Spleen (tissue), 11 donors: ENCODE data around the gene USP37. TPM values are rescaled to one million over a fixed set of nuclear protein-coding genes. Genes with fewer than 3 reads are reported as not detected.

Source experiments
- DNase-seq: peaks from one replicate; pipeline ENCODE4 v3.0.0-alpha.2; 2020
- H3K27ac ChIP-seq, 8 donors: fragments of 200-600 bp; sonication (generic) in 7 of 8; 1 replicate in 4 of 8; 2 replicates in 4 of 8; pipeline versions ENCODE4 v1.5.0 to v1.8.0; 2016 to 2021; ENCODE audit warnings: inconsistent platforms in 4 of 8, mild to moderate bottlenecking in 4 of 8, moderate library complexity in 1 of 8
- H3K27me3 ChIP-seq, 7 donors: fragments of 200-600 bp; sonication (generic) in 6 of 7; replicated peaks in 1 of 7; 1 replicate in 4 of 7; 2 replicates in 3 of 7; pipeline versions ENCODE4 v1.5.0 to v1.8.0; 2016 to 2021; ENCODE audit warnings: inconsistent platforms in 3 of 7, mild to moderate bottlenecking in 1 of 7
- H3K36me3 ChIP-seq, 6 donors: fragments of 200-600 bp; sonication (generic) in 5 of 6; 1 replicate in 4 of 6; 2 replicates in 2 of 6; pipeline versions ENCODE4 v1.5.0 to v1.8.0; 2016 to 2021; ENCODE audit warnings: inconsistent platforms in 2 of 6
- H3K4me1 ChIP-seq, 6 donors: fragments of 200-600 bp; sonication (generic) in 5 of 6; 1 replicate in 3 of 6; 2 replicates in 3 of 6; pipeline versions ENCODE4 v1.5.0 to v1.8.0; 2016 to 2021; ENCODE audit warnings: inconsistent platforms in 3 of 6
- H3K4me3 ChIP-seq, 8 donors: fragments of 200-600 bp; sonication (generic) in 7 of 8; 1 replicate in 4 of 8; 2 replicates in 4 of 8; pipeline versions ENCODE4 v1.5.0 to v1.8.0; 2016 to 2021; ENCODE audit warnings: inconsistent platforms in 4 of 8, mild to moderate bottlenecking in 4 of 8, moderate library complexity in 2 of 8
- H3K9me3 ChIP-seq, 8 donors: fragments of 200-600 bp; sonication (generic) in 7 of 8; 1 replicate in 4 of 8; 2 replicates in 4 of 8; pipeline versions ENCODE4 v1.5.0 to v1.8.0; 2016 to 2021; ENCODE audit warnings: inconsistent platforms in 4 of 8
- POLR2A ChIP-seq, 3 donors: fragments of 450-650 bp; IDR thresholded peaks; one replicate each; pipeline ENCODE4 v1.5.1; 2017; ENCODE audit warnings: antibody characterized with exemption in 3 of 3, mild to moderate bottlenecking in 1 of 3
- POLR2AphosphoS5 ChIP-seq, 3 donors: sonication (generic); formaldehyde crosslinking; IDR thresholded peaks; one replicate each; pipeline ENCODE4 v1.5.1; 2017; ENCODE audit warnings: antibody characterized with exemption in 3 of 3
- WGBS, 5 donors: extraction: QIAGEN DNeasy Blood & Tissue Kit in 3 of 5; methylation state at CpG; one replicate each; pipeline versions ENCODE4 v1.1.5 to v1.1.7; 2013 to 2018; 5-methylcytosine and 5-hydroxymethylcytosine counted together
- intact Hi-C: fragments of 100-400 bp; cut with DNase I; formaldehyde crosslinking; loops from one replicate; pipeline ENCODE4 v1.15.0; 2023; ENCODE audit warnings: low total_unique reads
- polyA plus RNA-seq, 3 donors: library from polyadenylated mRNA; stranded (reverse); fragments of 200-250 nt; gene quantifications; one replicate each; pipeline ENCODE4 v1.2.1, GENCODE V29; 2013
- total RNA-seq, 7 donors: library from RNA; depleted of rRNA in 3 of 7; stranded (reverse); fragments of >200 nt in 3 of 7; fragmentation: NEBNext Ultra II Directional in 4 of 7; extraction: Animal tissue kit (Norgen Biotek cat#: 25700) in 4 of 7; gene quantifications; one replicate each; pipeline versions ENCODE4 v1.1.0 to v1.2.1, GENCODE V29; 2016 to 2021
- TF ChIP-seq, protein P1 (sequence below), 11 experiments: fragments of 200-600 bp in 7 of 11; fragments of 450-650 bp in 4 of 11; sonication (generic) in 4 of 11; IDR thresholded peaks in 8 of 11; conservative IDR thresholded peaks in 3 of 11; 1 replicate in 7 of 11; 2 replicates in 4 of 11; pipeline versions ENCODE4 v1.4.0 to v1.8.0; 2016 to 2021; ENCODE audit warnings: antibody characterized with exemption in 11 of 11, inconsistent platforms in 4 of 11, mild to moderate bottlenecking in 1 of 11
- donor health status: healthy with polysubstance abuse.
- donor health status: DM: no; HTN: no; CAD: no; lungs with moderate emphysema.
- donor health status: DM: no; HTN: no; CAD: no.
- donor health status: Bipolar disorder and iron deficiency.
- donor health status: healthy.
- donor health status: DM: no; HTN: no; CAD: no.
- donor health status: DM: yes; HTN: yes; CAD: no.

Gene USP37
- total and polyA plus RNA-seq, 10 donors: 1.8 to 19.2 (median 14.1) TPM

DNA sequence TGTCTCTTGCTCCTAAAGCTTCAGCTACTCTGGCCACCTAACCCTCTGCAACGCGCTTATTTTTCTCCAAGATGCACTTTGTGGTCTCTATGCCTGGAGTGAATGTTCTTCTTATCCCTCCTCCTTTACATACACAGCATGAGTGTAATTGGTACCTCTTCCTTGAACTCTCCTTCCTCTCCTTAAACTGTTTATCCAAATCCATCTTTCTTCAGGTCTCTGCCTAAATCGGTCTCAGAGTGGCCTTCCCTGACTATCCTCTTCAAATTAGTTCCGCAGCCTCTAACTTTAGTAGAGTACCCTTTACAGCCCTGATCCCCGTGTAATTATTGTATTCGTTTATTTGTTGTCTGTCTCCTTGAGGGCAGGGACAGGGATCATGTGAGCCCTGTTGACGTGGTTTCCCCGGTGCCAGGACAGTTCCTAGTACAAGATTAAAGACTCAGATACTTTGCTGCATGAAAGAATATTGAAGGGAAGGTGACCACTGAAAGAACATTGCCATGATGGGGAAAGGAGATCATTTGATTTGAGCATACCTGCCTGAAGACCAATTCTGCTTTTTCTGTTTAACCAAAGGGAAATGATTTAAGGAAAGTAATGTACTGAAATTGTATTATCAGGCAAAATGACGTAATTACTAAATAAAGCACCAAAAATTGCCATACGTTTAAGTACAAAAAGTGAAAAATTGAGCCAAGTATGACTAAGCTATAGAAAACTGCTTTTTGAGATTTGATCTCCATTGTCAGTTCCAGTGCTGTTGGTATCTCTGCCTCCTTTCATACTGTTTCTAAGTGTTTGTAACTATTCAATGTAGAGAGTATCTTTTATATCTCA lies 1.7 kb upstream of the USP37 start:
- Histone ChIP-seq H3K27ac (peak overlapping the region; percentile 89 to 97 (median 95)), H3K4me3 (peak overlapping the region; percentile 52 to 93 (median 84)), H3K27me3 (no peaks in the 10 kb centered on the region), H3K4me1 (peaks cover 29 to 88% (median 64%) of the 10 kb centered on the region in 6 donors), H3K36me3 (peaks cover 0 to 41% (median 16%) of the 10 kb centered on the region in 6 donors), H3K9me3 (no peaks in the 10 kb centered on the region)
- intact Hi-C loops: loop anchor here (10.0 kb wide), 1 partner anchor 165 kb away; no protein-coding TSS in a partner anchor
- no peak for DNase-seq
- WGBS, 5 donors: 7 to 10% (median 8%) methylated on average over 10 of the region's 10 CpGs
- TF ChIP-seq POLR2AphosphoS5 (IDR thresholded peaks at IDR 0.05): peak in 1 of 3 donors; percentile 45
- TF ChIP-seq, protein P1, sequence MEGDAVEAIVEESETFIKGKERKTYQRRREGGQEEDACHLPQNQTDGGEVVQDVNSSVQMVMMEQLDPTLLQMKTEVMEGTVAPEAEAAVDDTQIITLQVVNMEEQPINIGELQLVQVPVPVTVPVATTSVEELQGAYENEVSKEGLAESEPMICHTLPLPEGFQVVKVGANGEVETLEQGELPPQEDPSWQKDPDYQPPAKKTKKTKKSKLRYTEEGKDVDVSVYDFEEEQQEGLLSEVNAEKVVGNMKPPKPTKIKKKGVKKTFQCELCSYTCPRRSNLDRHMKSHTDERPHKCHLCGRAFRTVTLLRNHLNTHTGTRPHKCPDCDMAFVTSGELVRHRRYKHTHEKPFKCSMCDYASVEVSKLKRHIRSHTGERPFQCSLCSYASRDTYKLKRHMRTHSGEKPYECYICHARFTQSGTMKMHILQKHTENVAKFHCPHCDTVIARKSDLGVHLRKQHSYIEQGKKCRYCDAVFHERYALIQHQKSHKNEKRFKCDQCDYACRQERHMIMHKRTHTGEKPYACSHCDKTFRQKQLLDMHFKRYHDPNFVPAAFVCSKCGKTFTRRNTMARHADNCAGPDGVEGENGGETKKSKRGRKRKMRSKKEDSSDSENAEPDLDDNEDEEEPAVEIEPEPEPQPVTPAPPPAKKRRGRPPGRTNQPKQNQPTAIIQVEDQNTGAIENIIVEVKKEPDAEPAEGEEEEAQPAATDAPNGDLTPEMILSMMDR (IDR thresholded peaks at IDR 0.05 in 8 of 11, conservative IDR thresholded peaks at IDR 0.05 in 3 of 11): no peak

DNA sequence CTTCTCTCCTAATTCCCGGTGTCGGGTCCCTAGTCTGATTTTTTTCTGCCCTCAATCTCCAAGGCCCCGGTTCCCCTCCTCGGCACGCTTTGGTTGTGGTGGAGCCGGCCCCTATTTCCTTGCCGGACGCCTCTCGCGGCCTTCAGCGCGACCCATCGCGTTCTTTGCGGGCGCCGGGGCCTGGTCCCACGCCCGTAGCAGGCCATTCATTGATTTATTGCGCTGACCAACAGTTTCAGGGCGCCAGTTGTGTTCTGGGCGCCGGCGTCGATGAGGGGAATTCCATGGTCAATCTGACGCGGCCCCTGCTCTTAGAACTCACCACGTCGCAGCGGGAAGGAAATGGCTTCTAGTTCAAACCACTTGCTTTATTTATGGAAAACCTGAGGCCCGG lies 884 bp upstream of the USP37 start:
- TF ChIP-seq, protein P1 (IDR thresholded peaks at IDR 0.05 in 8 of 11, conservative IDR thresholded peaks at IDR 0.05 in 3 of 11): no peak
- TF ChIP-seq POLR2A (IDR thresholded peaks at IDR 0.05): no peak
- TF ChIP-seq POLR2AphosphoS5 (IDR thresholded peaks at IDR 0.05): peak in 2 of 3 donors; percentile 0 to 5
- WGBS, 5 donors: 0% methylated on average over 30 to 31 of the region's 31 CpGs
- intact Hi-C loops: loop anchor here (10.0 kb wide), 1 partner anchor 164 kb away; no protein-coding TSS in a partner anchor

DNA sequence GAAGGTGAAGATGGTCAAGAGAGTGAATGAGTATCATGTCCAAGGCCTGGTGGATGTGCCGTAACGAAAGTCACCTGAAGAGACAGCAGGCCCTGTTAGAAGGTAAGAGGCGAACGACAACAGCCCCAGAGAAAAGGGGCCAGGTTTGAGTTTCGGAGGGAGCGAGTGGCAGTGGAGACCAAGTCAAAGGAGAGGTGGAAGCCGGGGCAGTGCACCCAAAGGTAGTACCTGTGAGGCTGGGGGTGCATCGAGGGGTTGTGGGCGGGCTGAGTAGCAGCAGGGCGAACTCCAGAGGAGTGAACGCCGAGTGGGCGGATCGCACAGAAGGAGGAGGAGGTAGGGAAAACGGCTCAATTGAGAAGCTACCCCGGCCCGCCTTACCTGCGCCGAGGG lies 358 bp downstream of the USP37 start:
- peaks cover 0 to 29% (median 9%) of the 10 kb centered on the region in 6 donors for H3K36me3 ChIP-seq

More for the DNA sequence above, 884 bp upstream of the USP37 start:
- no peaks in the 10 kb centered on the region for H3K9me3 ChIP-seq
- H3K27ac ChIP-seq: peak overlapping the region; percentile 89 to 97 (median 95)
- peaks cover 0 to 32% (median 11%) of the 10 kb centered on the region in 6 donors for H3K36me3 ChIP-seq
- no peaks in the 10 kb centered on the region for H3K27me3 ChIP-seq
- peak; percentile 91 for DNase-seq
- peak overlapping the region; percentile 52 to 93 (median 84) for H3K4me3 ChIP-seq
- H3K4me1 ChIP-seq: peaks cover 29 to 88% (median 58%) of the 10 kb centered on the region in 6 donors

More for the DNA sequence above, 358 bp downstream of the USP37 start:
- peak overlapping the region; percentile 52 to 93 (median 84) for H3K4me3 ChIP-seq
- H3K9me3 ChIP-seq: no peaks in the 10 kb centered on the region
- intact Hi-C loops: loop anchor here (10.0 kb wide), 1 partner anchor 163 kb away; no protein-coding TSS in a partner anchor
- DNase-seq: no peak
- TF ChIP-seq, protein P1 (IDR thresholded peaks at IDR 0.05 in 8 of 11, conservative IDR thresholded peaks at IDR 0.05 in 3 of 11): no peak
- TF ChIP-seq POLR2A (IDR thresholded peaks at IDR 0.05) (no peak), POLR2AphosphoS5 (IDR thresholded peaks at IDR 0.05) (no peak)
- 0 to 1% (median 0%) methylated on average over 17 to 19 of the region's 19 CpGs for WGBS, 5 donors
- H3K4me1 ChIP-seq: peaks cover 29 to 82% (median 55%) of the 10 kb centered on the region in 6 donors
- no peaks in the 10 kb centered on the region for H3K27me3 ChIP-seq
- peak overlapping the region; percentile 89 to 97 (median 95) for H3K27ac ChIP-seq
